RPMI7951 (cell line): Measurements from ENCODE around the gene BEND6. TPM values are rescaled to one million over a fixed set of nuclear protein-coding genes. Genes with fewer than 3 reads are reported as not detected.
"Not testable (repeated sequence)": the region's sequence is repeated elsewhere in the genome, so short reads cannot be mapped to it uniquely, and the experiment has no call there.

ENCODE experiments used
- DNase-seq: peaks from one replicate; pipeline ENCODE4 v3.0.0-alpha.2; 2012; ENCODE audit warnings: low read depth
- total RNA-seq: library from RNA; depleted of rRNA; stranded (reverse); fragments of >200 nt; shearing (Covaris generic); gene quantifications from 2 replicates; pipeline ENCODE4 v1.2.3, GENCODE V29; 2014

Gene BEND6
- total RNA-seq, 1 experiment from 2014 or later, result 24.6 TPM

DNA sequence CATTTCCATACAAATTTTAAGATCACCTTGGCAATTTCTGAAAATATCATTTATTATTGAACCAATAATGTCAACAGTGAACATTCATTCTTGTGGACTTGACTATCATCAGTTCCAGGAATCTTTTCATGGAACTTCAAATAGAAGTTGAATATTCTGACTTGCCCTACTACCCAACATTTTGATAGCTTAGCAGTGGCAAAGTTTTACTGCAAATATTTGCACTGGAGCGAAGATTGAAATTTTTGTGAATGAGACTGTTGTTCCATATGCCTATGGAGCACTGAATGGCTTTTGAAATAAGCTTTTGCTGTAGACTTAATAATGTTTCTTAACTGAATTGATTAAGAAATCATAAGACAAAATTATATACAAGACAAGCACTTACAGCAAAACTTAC, 23.6 kb downstream of the BEND6 start:
- no peak for DNase-seq

DNA sequence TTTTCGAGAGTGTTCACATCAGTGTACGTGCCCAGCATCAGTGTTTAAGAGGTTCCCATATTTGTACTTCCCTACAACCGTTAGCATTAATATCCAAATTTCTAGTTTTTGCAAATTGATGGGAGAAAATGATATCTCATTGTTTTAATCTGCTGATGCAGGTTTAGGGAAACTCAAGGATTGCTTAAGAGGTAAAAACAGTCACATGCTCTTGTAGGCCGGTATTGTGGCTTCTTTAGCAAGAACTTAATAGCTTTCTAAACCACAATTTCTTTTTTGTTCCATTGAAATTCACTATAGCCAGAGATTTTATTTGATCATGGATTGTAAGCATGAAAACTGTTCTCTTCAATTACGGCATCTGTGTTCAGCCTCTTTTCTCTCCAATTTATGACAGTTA, 29.5 kb downstream of the BEND6 start:
- peak; percentile 44 for DNase-seq

DNA sequence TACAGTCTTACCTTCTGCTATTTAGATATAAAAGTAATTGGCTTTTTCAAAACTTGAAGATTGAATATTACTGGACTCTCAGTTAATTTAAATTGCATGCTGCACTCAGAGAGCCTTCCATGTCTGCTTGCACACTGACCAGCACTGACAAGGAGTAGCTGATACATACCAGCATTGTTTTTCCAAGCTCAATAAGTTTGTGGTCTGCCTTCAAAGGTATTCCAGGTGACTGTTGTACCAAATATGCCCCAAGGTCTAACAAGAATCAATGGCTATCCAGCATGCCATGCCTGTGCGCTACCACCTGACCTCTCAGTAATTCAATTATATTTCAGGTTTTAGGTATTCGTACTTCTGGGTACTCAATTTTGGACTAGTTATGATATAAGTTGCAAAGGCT, 30.0 kb downstream of the BEND6 start:
- no peak for DNase-seq

DNA sequence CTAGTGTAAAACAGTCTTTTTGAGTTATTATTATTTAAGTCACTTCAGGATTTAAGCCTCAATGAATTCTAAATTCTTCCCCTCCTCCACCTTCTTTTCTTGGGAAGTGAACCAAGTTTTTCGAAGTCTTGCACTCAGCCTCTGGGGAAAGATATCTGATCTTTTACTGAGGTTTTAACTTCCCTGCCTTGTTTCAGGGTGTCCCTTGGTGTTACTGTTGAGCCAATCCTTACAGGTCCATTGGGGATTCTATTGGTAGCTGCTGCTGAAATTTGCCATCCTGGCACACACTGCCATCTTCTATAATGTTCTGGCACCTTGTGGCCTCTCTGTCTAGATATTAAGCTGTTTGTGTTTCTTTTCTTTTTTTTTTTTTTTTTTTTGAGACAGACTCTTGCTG, 31.7 kb downstream of the BEND6 start:
- DNase-seq, result no peak

DNA sequence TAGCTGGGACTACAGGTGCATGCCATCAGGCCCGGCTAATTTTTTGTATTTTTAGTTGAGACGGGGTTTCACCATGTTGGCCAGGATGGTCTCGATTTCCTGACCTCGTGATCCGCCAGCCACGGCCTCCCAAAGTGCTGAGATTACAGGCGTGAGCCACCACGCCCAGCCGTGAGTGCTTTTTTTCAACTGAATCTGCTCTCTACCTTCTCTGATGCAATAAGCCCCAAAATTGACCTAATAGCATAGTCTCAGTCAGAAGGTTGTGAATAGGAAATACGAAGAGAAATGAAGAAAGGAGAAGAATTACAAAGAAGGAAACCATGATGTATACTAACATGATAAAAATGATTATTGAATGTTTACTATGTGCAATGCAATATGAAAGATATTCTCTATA, 33.2 kb downstream of the BEND6 start:
- no peak for DNase-seq

DNA sequence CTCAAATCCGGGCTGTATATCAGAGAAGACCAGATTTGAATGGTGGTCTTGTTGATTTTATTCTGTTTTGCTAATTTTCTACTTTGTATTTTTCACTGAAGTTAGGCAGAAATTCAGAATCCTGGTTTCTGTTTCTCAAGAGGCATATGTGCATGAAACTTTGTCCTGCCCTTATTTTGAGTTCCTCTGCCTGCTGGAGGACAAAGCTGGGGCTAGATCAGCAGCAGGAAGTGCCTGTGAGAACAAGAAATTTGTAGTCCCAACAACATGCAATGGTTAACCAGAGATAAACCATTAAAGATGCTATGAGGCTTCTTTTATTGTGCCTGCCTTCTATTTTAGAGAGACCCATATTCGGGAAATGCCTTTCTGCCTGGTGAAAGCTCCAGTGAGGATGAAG, 37.1 kb downstream of the BEND6 start:
- peak; percentile 9 for DNase-seq

DNA sequence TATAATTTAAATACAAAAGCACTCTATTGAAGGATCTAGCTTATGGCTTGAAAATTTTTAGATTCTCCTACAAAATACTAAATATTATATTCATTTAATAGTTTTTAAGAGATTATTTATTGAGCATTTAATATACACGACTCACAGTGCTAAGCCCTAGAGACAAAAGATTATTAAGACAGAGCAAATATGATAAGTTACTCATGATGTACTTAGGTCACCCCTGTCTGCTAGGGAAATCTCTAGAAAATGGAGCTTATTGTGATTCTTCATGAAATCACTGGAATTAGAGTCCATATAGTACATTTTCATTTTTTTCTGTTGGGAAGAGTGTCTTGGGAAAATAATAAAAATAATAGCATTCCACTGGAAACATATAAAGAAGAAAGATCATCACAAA, 37.8 kb downstream of the BEND6 start:
- DNase-seq, result no peak

DNA sequence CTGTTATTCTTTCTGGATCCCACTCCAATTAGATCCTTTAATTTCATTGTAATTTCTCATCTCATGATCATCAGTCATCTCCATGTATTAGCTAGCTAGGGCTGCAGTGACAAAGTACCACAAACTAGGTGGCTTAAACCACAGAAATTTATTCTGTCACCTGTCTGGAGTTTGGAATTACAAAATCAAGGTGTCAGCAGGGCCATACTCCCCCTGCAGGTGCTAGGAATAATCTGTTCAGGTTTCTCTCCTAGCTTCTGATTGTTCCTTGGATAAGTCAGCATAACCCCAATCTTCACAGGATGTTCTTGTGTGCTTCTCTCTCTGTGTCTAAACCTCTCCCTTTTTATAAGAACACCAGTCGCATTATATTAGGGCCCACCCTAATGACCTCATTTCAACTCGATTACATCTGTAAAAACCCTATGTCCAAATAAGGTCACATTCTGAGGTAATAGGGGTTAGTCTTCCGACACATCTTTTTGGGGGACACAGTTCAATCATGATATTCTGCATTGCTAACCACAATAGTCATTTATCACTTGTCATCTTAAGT, 40.5 kb downstream of the BEND6 start:
- no peak for DNase-seq

DNA sequence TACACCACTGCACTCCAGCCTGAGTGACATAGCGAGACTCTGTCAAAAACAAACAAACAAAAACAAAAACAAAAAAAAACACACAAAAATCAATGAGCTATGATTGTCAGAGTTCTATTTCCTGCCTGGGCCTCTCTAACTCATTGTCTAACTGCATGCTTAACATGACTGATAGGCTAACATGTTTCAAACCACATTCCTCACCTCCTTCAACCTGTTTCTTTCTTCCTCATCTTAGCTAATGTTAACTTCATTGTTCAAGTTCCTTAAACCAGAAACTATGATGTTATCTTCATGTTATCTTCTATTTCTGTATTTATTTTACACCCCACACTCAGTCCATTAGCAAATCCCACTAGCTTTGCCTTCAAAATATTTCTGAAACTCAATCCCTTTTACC, 41.5 kb downstream of the BEND6 start:
- DNase-seq, result no peak

DNA sequence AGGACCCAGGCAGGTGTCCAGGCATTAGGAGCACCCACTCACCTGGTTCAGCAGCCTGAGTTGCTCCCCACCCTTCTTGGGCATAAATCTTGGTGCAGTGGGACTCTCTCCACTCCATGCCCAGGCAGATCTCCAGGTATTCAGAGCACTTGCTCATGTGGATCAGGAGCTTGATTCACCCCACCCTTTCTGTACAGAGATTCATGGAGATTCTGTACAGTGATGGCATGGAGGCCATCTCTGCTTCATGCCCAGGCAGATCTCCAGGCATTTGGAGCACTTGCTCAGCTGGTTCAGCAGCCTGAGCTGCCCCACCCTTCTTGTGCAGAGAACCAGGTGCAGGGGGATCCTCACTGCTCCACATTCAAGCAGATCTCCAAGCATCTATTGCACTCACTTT, 44.1 kb downstream of the BEND6 start:
- no peak for DNase-seq

DNA sequence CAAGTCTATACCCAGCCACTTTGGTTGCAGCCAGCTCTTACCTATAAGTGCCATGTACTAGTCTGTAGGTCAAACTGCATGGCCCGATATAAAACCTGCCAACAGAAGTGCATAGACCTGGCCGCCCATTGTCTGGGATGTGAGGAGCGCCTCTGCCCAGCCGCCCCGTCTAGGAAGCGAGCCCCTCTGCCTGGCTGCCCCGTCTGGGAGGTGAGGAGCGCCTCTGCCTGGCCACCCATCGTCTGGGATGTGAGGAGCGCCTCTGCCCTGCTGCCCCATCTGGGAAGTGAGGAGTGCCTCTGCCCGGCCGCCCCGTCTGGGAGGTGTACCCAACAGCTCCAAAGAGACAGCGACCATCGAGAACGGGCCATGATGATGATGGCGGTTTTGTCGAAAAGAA, 44.8 kb downstream of the BEND6 start:
- not testable (repeated sequence) for DNase-seq

DNA sequence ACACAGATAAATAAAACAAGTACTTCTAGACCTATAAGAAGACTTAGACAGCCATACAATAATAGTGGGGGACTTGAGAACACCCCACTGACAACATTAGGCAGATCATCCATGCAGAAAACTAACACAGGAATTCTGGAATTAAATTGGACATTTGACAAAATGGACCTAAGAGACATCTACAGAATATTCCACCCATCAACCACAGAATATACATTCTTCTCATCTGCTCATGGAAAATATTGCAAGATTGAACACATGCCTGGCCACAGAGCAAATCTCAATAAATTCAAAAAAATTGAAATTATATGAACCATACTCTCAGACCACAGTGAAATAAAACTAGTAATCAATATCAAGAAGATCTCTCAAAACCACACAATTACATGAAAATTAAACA, 47.3 kb downstream of the BEND6 start:
- DNase-seq, result no peak

DNA sequence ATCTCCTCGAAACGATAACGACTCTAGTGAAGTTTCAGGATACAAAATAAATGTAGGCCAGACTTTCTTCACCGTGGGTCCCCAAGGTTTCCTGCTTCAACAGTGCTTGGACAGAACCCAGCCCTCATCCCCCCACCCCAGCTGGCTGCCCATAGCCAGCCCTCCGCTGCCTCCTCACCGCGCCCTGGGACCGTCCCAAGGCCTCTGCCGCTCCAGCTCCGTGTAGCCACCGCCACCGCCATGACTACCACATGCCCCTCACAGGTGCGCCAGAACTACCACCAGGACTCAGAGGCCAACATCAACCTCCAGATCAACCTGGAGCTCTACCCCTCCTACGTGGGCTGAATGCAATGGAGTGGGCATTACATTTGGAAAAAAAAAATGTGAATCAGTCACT, 49.4 kb downstream of the BEND6 start:
- no peak for DNase-seq

DNA sequence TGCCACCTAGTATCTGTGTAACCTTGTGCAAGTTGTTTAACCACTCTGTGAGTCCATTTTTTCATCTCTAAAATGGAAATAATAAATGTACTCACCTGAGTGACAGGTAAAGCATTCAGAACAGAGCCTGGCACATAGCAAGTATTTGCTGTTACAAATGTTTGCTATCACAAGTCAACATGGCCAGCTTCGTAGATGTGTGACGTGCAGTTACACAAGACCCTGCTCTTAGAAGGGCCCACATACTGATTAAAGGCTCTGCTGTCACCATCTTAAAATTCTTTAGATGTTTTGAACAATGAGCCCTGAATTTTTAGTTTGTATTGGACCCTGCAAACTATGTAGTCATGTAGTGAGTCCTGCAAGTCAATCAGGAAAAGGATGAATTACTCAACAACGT, 51.2 kb downstream of the BEND6 start:
- no peak for DNase-seq

DNA sequence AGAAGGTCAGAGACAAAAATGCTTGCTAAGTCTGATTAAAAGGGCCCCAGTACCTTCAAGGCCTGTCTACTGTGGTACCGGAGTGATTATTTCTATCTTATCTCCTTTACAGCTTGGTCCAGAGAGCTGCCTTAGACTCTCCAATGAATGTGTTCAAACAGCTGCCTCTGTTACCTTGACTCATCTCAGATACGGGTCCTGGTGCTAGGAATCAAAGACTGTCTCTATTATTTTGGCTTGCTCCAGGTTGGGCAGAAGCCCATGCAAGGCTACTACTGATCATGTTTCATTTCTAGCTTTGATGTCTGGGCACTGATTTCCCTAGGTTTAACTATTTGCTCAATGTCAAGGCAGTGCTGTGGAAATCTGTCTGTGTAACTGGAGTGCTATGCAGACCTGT, 53.2 kb downstream of the BEND6 start:
- peak; percentile 2 for DNase-seq

DNA sequence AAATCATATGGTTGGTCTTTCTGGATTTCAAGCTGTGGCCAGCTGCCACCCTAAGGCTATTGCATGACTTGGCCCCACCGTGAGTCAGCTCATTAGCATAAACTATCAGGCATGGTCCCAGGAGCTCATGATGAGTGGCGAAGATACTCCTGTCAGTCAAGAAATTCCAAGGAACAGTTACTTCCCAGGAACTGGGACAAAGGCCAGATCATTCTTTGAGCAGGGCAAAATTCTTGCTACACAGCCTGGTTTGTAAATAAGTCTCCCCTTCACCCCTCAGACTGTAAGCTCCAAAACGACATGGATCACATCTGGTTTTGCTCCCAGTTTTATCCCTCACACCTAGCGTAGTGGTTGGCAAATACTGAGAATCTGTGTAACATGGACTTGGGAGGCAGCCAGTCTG, 58.6 kb downstream of the BEND6 start:
- DNase-seq, result peak; percentile 97

DNA sequence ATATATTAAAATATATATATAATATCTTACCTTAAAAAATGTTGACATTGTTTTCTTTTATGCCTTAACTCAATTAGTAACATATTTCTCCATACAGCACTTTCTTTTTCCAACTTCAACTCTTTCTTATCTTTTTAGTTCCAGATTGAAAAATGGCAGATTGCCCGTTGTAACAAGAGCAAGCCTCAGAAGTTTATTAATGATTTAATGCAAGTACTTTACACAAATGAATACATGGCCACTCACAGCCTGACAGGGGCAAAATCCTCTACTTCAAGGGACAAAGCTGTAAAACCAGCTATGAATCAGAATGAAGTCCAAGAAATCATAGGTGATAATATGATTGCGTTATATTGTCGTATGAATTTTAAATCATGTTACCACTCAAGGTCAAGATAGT, 62.2 kb downstream of the BEND6 start:
- DNase-seq, result no peak

DNA sequence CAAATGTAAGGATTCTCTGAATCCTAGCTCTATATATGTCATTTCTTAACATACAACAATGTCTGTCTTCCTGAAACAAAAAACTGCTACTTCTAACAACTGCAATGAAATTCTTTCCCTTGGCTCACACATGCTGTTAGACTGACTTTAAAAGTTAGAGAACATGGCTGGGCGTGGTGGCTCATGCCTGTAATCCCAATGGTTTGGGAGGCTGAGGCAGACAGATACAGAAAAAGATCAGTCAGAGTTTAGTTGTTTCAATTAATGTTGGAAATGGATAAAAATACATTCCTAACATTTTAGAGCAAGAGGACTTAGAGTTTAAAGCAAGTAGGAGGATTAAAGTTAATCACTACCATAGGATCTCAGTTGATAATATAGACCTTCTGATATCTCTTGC, 62.9 kb downstream of the BEND6 start:
- DNase-seq, result no peak

DNA sequence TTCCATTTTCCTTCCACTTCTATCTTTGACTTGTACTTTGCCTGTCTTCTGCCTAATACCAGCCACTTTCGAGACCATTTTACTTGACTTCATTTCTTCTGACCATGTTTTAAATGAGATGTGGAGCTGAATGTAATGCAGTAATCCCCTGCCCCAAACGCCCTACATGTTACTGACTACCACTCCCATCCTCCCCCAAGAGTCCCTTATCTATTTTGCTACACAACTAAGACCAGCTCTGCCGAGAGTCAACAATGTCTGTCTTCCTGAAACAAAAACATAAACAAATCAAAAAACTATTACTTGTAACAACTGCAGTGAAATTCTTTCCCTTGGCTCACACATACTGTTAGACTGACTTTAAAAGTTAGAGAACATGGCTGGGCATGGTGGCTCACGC, 64.5 kb downstream of the BEND6 start:
- DNase-seq, result no peak

DNA sequence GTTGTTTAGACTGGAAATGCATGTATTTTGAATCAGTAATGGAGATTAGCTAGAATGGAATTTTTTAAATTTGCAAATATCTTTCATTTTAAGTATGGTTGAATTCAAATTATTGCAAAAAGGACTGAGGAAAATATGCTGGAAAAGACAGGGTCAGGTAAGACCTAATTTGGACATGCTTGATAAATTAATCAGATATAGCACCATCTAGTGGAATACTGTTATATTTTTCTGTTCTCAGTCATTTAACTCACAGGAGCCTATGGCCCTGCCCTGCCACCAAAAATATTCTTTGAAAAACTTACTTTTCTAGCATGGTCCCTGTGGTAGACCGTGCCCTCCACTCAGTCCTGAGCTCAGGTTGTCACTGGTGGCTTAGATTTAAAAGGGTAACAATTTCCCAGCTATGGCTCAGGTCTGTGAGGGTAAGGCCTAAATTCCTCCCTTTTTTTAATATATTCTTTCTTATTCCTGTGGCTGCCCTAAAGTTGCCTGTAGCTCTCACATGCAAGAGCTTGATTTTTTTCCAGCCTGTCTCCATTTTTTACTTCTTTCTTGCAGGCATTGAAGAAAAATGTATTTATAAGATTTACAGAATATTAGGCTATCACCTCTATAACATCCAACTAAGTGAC, 66.3 kb downstream of the BEND6 start:
- DNase-seq, result peak; percentile 61

DNA sequence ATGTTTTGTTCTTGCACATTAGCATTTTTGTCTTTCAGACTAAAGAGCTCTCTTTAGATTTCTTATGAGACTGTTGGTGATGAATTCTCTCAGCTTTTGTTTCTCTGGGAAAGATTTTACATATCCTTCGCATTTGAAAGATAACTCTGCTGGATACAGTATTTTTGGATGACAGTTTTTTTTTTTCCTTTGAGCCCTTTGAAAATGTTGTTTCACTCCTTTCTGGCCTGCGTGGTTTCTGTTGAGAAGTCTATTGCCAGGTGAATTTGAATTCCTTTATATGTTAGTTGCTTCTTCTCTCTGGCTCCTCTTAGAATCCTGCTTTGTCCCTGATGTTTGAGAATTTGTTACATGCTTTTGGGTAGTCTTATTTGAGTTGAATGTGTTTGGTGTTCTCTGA, 69.4 kb downstream of the BEND6 start:
- DNase-seq, result no peak

DNA sequence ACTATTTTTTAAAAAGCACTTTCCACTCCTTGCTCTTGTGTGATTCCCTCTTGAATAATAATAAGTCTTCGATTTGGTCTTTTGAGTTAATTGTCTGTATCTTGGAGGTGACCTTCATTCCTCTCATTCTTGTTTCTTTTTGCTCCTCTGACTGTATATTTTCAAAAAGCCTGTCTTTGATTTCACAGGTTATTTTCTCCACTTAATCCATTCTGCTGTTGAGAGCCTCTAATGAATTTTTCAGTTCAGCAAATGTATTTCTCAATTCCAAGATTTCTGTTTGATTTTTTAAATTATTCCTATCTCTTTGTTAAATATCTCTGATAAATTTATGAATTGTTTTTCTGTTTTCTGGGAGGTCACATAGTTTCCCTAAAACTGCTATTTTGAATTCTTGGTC, 69.9 kb downstream of the BEND6 start:
- DNase-seq, result no peak

DNA sequence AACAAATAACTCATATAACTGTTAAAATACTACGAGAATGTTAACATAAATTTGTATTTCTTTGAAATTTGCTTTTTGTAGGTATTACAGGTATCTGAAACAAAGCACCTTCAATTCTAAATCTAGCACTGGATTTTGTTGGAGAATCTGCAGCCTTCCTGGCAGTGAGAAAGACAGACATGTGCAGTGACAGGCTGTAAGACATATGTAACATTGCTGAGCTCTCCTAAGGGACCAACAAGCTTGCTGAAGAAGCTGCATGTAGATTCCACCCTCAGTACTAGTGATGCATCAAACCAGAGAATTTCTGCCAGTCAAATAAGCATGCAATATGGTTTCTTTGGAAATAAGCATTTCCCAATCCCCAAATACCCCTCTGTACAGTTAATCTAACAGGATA, 71.1 kb downstream of the BEND6 start:
- DNase-seq, result no peak

DNA sequence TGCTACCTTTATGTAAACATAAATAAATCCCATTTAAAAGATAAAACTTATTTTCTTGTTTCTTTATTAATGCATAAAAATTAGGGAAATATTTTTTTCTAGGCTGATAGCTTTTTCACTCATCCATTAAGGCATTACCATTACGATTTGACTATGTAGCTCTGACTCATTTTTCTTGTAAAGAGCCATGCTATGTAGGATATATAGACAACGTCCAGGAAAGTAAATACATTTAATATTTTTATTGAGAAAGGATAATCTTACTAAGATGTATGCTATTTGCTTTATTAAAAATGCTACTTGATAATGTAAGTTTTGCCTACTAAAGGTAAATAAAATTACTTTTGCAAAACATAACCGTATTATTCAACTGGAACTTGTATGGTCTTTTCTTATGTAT, 72.4 kb downstream of the BEND6 start:
- DNase-seq, result no peak
